Neural progenitor cell (in vitro differentiated cells): Measurements from ENCODE around the gene STX1A.

Experiments
- CTCF ChIP-seq: fragments of 200-600 bp; sonication (generic); IDR thresholded peaks from 2 replicates; pipeline ENCODE4 v1.5.1; 2017; ENCODE audit warnings: antibody characterized with exemption, mild to moderate bottlenecking
- EZH2 ChIP-seq: fragments of 200-600 bp; sonication (generic); IDR thresholded peaks from 2 replicates; pipeline ENCODE4 v1.6.1; 2017; ENCODE audit warnings: antibody characterized with exemption, mild to moderate bottlenecking, moderate library complexity
- EZH2phosphoT487 ChIP-seq: fragments of 200-600 bp; sonication (generic); IDR thresholded peaks from 2 replicates; pipeline ENCODE4 v1.6.1; 2017; ENCODE audit warnings: antibody characterized with exemption

DNA sequence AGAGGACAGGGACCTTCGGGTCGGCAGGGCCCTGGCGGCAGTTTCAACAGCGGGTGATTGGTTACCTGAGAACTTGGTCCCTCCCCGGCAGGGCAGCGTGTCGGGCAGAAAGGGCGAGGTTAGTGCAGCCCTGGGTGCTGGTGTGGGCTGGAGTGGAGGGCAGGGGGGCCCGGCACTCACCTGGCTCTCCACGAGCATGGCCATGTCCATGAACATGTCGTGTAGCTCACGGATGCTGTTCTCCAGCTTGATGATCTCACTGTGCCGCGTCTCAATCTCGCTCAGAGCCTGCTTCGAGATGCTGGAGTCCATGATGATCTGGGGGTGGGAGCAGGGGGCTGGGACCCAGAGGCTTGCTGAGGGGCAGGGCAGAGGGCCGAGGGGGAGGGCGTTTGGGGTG, 16.8 kb downstream of the STX1A start:
- TF ChIP-seq CTCF (no peak), EZH2 (no peak), EZH2phosphoT487 (no peak)
